HepG2 (cell line): ENCODE measurements around the gene NUTF2. TPM values are rescaled to one million over a fixed set of nuclear protein-coding genes. Genes with fewer than 3 reads are reported as not detected.

Source experiments
- CEBPB ChIP-seq: IDR thresholded peaks from 2 replicates; pipeline ENCODE4 v1.6.1; 2011; ENCODE audit warnings: low read depth, low read length, improper control_type of control experiment, borderline replicate concordance
- ELF1 ChIP-seq: sonication (generic); formaldehyde crosslinking; IDR thresholded peaks from 2 replicates; pipeline ENCODE4 v1.4.0; 2020; ENCODE audit warnings: missing genetic modification reagents
- KLF6 ChIP-seq: IDR thresholded peaks from 2 replicates; pipeline ENCODE4 v1.8.0; 2016; ENCODE audit warnings: missing biosample characterization, missing genetic modification reagents
- PLRG1 ChIP-seq: fragments of 450-650 bp; conservative IDR thresholded peaks from 2 replicates; pipeline ENCODE4 v1.6.1; 2016
- TCF12 ChIP-seq, 2 experiments: fragments of 450-650 bp in 1 of 2; sonication (generic) in 1 of 2; formaldehyde crosslinking in 1 of 2; IDR thresholded peaks; 2 replicates each; pipeline versions ENCODE4 v1.6.1 to v1.8.0; 2017 to 2022; ENCODE audit warnings: antibody characterized with exemption in 1 of 2, mild to moderate bottlenecking in 1 of 2, missing genetic modification reagents in 1 of 2, moderate library complexity in 1 of 2
- TCF7 ChIP-seq: sonication (generic); IDR thresholded peaks from 2 replicates; pipeline ENCODE4 v1.6.1; 2016; ENCODE audit warnings: antibody characterized with exemption, low read depth
- TOPORS ChIP-seq: sonication (generic); formaldehyde crosslinking; IDR thresholded peaks from 2 replicates; pipeline ENCODE4 v1.8.0; 2023; ENCODE audit warnings: mild to moderate bottlenecking, missing genetic modification reagents
- U2AF2 ChIP-seq: fragments of 200-400 bp; formaldehyde crosslinking; IDR thresholded peaks from 2 replicates; pipeline ENCODE4 v1.6.1; 2017; ENCODE audit warnings: low read depth, mild to moderate bottlenecking, low read length
- ZBTB8A ChIP-seq: sonication (generic); formaldehyde crosslinking; IDR thresholded peaks from 2 replicates; pipeline ENCODE4 v1.4.0; 2020; ENCODE audit warnings: mild to moderate bottlenecking, low read depth, missing genetic modification reagents, borderline replicate concordance
- ZEB1 ChIP-seq: IDR thresholded peaks from 2 replicates; pipeline ENCODE4 v1.6.1; 2012; ENCODE audit warnings: mild to moderate bottlenecking, low read depth, inconsistent platforms; ENCODE audit not compliant: insufficient replicate concordance
- ZNF468 ChIP-seq: sonication (generic); formaldehyde crosslinking; IDR thresholded peaks from 2 replicates; pipeline ENCODE4 v1.8.0; 2022; ENCODE audit warnings: mild to moderate bottlenecking, moderate library complexity, missing genetic modification reagents
- polyA plus RNA-seq, 8 experiments: library from polyadenylated mRNA; depleted of rRNA in 3 of 8; stranded (reverse) in 7 of 8; unstranded in 1 of 8; fragments of >200 nt; fragmentation: Illumina TruSeq in 4 of 8; extraction: Trizol in 4 of 8; gene quantifications; 2 replicates each; pipeline versions ENCODE4 v1.2.1 to v1.2.3, GENCODE V29; 2011 to 2016; ENCODE audit warnings: low read depth in 4 of 8, missing spikeins in 1 of 8, mixed read lengths in 1 of 8; ENCODE audit not compliant: insufficient read depth in 1 of 8
- total RNA-seq, 5 experiments: library from RNA; depleted of rRNA; stranded (reverse); fragments of >200 nt; fragmentation: Illumina TruSeq; extraction: Trizol; gene quantifications; 2 replicates each; pipeline ENCODE4 v1.2.3, GENCODE V29; 2016; ENCODE audit warnings: low read depth in 1 of 5
- TF ChIP-seq, protein P1 (sequence below): sonication (generic); formaldehyde crosslinking; IDR thresholded peaks from 2 replicates; pipeline ENCODE4 v1.9.0; 2021; ENCODE audit warnings: missing genetic modification reagents, borderline replicate concordance
- TF ChIP-seq, protein P2 (sequence below): sonication (generic); formaldehyde crosslinking; IDR thresholded peaks from 2 replicates; pipeline ENCODE4 v1.4.0; 2020; ENCODE audit warnings: missing genetic modification reagents, mild to moderate bottlenecking, borderline replicate concordance
- TF ChIP-seq, protein P3 (sequence below): sonication (generic); formaldehyde crosslinking; IDR thresholded peaks from 2 replicates; pipeline ENCODE4 v1.5.0; 2020; ENCODE audit warnings: mild to moderate bottlenecking, missing genetic modification reagents
- TF ChIP-seq, protein P4 (sequence below): sonication (generic); formaldehyde crosslinking; IDR thresholded peaks from 2 replicates; pipeline ENCODE4 v1.4.0; 2020; ENCODE audit warnings: mild to moderate bottlenecking, missing genetic modification reagents, borderline replicate concordance
- TF ChIP-seq, protein P5 (sequence below): sonication (generic); formaldehyde crosslinking; IDR thresholded peaks from 2 replicates; pipeline ENCODE4 v1.8.0; 2022; ENCODE audit warnings: missing genetic modification reagents, mild to moderate bottlenecking, inconsistent platforms, borderline replicate concordance
- TF ChIP-seq, protein P6 (sequence below): sonication (generic); formaldehyde crosslinking; IDR thresholded peaks from 2 replicates; pipeline ENCODE4 v1.5.0; 2020; ENCODE audit warnings: missing genetic modification reagents

The NUTF2 gene
- total and polyA plus RNA-seq, 2 of the 13 experiments (the other 11 are each of a cell fraction or from before 2014, with no cell fraction given): 168 to 214 TPM

DNA sequence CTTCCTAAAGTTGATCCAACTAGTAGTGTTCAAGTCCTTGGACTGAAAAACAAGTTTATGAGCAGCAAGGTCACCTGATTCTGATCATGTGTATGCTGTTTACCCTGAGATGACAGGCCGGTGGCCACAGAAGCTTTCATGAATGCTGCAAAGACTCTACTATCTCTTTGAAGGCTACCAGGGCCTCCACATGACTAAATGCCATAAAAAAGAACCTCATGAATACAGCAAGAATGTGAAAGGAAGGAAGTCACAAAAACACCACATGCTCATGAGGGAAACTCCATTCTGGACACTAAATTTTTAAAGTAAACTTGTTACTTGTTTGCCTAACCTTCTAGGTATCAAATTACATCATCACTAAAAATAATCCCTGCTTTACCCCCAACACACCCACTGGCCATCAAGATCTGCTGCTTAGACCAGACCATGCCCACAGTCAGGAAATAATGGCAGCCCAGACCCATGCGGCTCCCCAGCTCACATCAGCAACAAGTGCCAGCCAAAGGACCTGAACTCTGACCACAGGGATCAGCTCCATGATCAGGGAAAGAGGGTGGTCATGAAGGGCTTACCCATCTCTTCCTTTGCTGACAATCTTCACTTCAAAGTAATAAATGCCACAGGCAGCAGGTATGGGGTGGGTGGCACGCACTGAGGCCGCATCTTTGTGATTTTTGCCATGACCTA is 41.7 kb upstream of the NUTF2 start (continued):
- TF ChIP-seq ZNF468 (CRISPR knock-in tag) (no peak), ZBTB8A (CRISPR knock-in tag) (no peak), TCF12 (IDR thresholded peaks at IDR 0.05) (no peak), TCF12 (CRISPR knock-in tag; IDR thresholded peaks at IDR 0.05) (no peak), ELF1 (CRISPR knock-in tag) (no peak; the same call in 1 of the 2 replicates), KLF6 (no peak), PLRG1 (no peak), TOPORS (CRISPR knock-in tag) (no peak), CEBPB (no peak), TCF7 (peak; percentile 53; the same call in 1 of the 2 replicates), ZEB1 (no peak), U2AF2 (no peak)
- TF ChIP-seq, protein P1, sequence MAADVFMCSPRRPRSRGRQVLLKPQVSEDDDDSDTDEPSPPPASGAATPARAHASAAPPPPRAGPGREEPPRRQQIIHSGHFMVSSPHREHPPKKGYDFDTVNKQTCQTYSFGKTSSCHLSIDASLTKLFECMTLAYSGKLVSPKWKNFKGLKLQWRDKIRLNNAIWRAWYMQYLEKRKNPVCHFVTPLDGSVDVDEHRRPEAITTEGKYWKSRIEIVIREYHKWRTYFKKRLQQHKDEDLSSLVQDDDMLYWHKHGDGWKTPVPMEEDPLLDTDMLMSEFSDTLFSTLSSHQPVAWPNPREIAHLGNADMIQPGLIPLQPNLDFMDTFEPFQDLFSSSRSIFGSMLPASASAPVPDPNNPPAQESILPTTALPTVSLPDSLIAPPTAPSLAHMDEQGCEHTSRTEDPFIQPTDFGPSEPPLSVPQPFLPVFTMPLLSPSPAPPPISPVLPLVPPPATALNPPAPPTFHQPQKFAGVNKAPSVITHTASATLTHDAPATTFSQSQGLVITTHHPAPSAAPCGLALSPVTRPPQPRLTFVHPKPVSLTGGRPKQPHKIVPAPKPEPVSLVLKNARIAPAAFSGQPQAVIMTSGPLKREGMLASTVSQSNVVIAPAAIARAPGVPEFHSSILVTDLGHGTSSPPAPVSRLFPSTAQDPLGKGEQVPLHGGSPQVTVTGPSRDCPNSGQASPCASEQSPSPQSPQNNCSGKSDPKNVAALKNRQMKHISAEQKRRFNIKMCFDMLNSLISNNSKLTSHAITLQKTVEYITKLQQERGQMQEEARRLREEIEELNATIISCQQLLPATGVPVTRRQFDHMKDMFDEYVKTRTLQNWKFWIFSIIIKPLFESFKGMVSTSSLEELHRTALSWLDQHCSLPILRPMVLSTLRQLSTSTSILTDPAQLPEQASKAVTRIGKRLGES: no peak
- TF ChIP-seq, protein P2, sequence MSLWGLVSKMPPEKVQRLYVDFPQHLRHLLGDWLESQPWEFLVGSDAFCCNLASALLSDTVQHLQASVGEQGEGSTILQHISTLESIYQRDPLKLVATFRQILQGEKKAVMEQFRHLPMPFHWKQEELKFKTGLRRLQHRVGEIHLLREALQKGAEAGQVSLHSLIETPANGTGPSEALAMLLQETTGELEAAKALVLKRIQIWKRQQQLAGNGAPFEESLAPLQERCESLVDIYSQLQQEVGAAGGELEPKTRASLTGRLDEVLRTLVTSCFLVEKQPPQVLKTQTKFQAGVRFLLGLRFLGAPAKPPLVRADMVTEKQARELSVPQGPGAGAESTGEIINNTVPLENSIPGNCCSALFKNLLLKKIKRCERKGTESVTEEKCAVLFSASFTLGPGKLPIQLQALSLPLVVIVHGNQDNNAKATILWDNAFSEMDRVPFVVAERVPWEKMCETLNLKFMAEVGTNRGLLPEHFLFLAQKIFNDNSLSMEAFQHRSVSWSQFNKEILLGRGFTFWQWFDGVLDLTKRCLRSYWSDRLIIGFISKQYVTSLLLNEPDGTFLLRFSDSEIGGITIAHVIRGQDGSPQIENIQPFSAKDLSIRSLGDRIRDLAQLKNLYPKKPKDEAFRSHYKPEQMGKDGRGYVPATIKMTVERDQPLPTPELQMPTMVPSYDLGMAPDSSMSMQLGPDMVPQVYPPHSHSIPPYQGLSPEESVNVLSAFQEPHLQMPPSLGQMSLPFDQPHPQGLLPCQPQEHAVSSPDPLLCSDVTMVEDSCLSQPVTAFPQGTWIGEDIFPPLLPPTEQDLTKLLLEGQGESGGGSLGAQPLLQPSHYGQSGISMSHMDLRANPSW: no peak
- TF ChIP-seq, protein P3, sequence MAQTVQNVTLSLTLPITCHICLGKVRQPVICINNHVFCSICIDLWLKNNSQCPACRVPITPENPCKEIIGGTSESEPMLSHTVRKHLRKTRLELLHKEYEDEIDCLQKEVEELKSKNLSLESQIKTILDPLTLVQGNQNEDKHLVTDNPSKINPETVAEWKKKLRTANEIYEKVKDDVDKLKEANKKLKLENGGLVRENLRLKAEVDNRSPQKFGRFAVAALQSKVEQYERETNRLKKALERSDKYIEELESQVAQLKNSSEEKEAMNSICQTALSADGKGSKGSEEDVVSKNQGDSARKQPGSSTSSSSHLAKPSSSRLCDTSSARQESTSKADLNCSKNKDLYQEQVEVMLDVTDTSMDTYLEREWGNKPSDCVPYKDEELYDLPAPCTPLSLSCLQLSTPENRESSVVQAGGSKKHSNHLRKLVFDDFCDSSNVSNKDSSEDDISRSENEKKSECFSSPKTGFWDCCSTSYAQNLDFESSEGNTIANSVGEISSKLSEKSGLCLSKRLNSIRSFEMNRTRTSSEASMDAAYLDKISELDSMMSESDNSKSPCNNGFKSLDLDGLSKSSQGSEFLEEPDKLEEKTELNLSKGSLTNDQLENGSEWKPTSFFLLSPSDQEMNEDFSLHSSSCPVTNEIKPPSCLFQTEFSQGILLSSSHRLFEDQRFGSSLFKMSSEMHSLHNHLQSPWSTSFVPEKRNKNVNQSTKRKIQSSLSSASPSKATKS (CRISPR knock-in tag): no peak
- TF ChIP-seq, protein P4, sequence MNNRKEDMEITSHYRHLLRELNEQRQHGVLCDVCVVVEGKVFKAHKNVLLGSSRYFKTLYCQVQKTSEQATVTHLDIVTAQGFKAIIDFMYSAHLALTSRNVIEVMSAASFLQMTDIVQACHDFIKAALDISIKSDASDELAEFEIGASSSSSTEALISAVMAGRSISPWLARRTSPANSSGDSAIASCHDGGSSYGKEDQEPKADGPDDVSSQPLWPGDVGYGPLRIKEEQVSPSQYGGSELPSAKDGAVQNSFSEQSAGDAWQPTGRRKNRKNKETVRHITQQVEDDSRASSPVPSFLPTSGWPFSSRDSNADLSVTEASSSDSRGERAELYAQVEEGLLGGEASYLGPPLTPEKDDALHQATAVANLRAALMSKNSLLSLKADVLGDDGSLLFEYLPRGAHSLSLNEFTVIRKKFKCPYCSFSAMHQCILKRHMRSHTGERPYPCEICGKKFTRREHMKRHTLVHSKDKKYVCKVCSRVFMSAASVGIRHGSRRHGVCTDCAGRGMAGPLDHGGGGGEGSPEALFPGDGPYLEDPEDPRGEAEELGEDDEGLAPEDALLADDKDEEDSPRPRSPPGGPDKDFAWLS (CRISPR knock-in tag): no peak
- TF ChIP-seq, protein P5, sequence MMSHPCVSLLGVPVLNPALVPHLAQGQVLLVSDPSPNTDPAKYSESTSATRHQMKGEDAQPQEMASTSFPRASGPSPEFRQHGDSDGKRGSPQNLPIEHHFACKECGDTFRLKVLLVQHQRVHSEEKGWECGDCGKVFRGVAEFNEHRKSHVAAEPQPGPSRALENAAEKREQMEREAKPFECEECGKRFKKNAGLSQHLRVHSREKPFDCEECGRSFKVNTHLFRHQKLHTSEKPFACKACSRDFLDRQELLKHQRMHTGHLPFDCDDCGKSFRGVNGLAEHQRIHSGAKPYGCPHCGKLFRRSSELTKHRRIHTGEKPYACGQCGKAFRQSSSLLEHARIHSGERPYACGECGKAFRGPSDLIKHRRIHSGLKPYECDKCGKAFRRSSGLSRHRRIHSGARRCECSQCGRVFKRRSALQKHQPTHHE (CRISPR knock-in tag): no peak
- TF ChIP-seq, protein P6, sequence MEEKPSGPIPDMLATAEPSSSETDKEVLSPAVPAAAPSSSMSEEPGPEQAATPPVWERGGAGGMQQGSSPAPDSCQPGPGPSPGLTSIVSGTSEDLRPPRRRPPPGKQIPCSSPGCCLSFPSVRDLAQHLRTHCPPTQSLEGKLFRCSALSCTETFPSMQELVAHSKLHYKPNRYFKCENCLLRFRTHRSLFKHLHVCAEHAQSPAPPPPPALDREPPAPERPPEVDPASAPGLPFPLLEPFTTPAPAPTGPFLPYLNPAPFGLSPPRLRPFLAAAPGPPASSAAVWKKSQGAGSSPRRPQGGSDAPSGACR: no peak
